Measurements from ENCODE around the gene ATRN.
A peak's percentile ranks its signal among the peaks of the same experiment; 100 is the strongest.

The ATRN gene

DNA sequence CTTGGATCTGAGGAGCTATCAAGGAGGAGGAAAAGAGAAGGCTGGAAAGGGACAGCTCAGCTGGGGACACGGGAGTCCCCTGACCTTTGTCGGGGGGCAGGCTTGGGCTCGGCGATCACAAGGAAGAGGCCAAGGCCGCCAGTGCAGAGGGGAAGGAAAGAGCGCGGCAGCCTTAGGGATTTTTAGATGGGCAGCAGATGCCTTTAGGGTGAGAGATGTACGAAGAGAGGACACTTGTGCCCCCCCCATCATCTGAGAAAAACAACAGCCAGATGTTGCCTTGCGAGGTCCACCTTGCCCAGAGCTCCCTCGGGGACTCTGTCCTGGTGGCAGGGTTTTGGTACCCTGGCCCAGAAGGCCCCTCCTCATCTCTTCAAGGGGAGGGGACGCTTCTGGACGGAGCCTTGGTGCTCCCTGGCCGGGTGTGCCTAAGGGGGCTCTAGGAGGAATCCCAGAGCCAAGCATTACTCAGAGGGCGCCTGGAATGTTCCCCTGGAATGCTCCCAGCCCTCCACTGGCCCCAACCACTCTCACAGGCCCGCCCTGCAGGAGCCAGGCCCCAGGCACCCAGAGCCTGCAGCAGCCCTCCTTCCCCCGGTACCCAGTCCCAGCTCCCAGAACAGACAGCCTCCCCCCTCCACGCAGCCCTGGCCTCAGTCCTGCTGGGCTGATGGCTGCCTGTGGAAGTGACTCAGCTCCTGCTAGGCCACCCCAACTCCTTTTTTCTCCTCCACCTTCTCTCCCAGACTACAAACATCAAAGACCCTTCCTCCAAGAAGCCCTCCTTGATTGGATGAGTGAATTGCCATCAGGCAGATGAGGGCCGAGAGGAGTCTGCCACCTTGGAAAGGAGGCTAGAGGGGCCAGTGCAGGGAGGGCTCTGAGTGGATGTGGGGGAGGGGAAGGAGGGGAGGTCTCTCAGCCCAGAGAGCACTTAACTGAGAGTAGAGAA, 209.2 kb downstream of the ATRN start:
- TF ChIP-seq, protein P1, sequence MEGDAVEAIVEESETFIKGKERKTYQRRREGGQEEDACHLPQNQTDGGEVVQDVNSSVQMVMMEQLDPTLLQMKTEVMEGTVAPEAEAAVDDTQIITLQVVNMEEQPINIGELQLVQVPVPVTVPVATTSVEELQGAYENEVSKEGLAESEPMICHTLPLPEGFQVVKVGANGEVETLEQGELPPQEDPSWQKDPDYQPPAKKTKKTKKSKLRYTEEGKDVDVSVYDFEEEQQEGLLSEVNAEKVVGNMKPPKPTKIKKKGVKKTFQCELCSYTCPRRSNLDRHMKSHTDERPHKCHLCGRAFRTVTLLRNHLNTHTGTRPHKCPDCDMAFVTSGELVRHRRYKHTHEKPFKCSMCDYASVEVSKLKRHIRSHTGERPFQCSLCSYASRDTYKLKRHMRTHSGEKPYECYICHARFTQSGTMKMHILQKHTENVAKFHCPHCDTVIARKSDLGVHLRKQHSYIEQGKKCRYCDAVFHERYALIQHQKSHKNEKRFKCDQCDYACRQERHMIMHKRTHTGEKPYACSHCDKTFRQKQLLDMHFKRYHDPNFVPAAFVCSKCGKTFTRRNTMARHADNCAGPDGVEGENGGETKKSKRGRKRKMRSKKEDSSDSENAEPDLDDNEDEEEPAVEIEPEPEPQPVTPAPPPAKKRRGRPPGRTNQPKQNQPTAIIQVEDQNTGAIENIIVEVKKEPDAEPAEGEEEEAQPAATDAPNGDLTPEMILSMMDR (IDR thresholded peaks at IDR 0.05; ENCODE audit: low read depth, low read length), result no peak
- peak overlapping the region; percentile 71 for H3K4me3 ChIP-seq (ENCODE audit: low read depth, low read length)

DNA sequence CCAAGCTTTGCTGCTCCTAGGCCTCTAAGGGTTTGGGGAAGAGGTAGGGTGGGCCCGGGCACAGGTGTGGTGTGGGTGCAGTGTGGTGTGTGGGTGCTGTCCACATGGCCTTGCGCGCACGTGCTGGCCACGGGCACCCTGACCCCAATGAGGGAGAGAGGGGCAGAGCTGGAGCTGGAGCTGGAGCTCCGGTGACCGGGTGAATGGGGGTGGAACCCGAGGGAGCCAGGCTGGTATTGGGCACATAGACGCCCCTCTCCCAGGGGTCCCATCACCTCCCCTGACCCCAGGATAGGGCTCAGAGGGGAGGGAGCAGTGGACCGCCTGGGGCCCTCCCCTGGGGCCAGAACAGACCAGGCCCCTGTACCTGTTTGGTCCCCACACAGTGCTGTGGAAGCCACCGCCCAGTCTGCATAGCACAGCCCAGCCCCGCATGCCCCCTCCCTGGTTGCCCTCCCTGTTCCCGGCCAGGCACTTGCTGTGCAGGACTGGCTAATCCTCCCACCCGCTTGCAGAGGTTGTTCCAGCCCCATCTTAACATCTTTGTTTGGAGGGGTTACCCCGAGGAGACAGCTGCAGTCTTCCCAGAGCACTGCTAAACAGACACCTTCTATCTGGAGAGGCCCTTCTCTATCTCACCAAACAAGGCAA, 210.0 kb downstream of the ATRN start:
- TF ChIP-seq, protein P1 (IDR thresholded peaks at IDR 0.05; ENCODE audit: low read depth, low read length), result no peak
- peak overlapping the region; percentile 71 for H3K4me3 ChIP-seq (ENCODE audit: low read depth, low read length)

DNA sequence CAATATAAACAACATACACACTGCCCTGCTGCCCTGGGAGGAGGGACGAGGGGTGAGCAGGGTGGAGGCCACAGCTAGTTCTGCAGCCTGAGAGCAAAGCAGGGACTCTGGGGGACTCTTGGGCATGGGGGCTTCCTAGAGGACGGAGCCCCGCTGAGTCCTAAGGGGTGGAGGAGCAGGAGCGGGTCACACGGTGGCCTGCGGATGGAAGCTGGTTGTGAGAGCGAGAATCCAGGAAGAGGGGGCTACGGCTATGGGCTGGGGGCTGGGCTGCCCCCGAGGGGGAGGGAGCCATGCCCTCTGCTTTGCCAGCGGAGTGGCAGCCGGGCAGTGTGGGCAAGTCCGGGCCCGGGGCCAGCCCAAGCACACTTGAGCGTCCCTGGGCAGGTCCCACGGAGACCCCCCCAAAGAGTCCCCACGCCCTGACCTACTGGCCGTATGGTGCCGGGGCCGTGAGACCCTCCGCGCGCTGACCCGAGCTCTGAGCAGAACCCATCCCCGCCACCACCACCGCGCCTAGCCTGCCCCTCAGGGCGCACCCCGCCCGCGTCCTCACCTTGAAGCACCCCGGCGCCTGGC, 210.6 kb downstream of the ATRN start:
- H3K4me3 ChIP-seq (ENCODE audit: low read depth, low read length), result peak overlapping the region; percentile 71
- TF ChIP-seq, protein P1 (IDR thresholded peaks at IDR 0.05; ENCODE audit: low read depth, low read length), result no peak

DNA sequence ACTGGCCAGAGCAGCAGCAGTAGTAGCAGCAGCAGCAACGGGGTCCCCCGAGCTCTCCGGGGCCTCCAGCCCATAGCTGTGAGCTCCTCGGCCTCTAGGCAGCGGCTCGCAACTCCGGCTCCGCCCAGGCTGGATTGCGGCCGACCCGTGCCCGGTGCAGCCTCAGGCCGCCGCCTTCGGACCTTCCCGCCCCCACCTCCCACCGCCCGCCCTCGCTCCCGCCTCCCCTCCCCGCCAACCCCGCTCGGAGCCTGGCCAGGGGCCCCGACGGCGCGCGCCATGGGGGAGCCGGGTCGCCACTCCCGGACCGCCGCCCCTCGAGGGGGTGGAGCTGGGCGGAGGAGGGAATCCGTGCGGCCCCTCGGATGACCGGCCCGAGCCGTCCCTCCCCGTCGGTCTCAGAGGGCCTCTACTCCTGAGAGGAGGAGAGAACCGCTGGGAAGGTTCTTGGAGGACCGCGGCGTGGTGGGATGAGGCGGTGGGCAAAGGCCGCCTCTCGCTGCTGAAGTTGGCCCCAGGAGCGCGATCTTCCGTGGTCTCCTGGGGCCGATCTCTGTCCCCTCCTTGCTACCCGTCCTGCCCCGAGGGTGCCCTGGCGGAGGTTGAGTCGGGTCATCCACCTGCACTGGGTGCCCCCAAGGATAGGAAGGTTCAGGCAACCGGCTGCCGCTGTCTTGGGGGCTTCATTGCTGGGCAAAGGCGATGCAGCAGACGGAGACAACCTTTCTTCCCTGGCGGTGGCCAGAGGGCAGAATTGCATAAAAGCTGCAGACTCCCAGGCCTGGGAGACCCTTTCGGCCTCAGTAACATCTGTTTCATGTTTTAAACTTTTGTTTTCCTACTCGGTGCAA, 211.3 kb downstream of the ATRN start, which contains the start of gene ADAM33:
TSS of gene ADAM33 (minus strand) at position 80 of the 851 bp plus-strand sequence. CDS start at position 74, 6 bp downstream.
- TF ChIP-seq, protein P1 (IDR thresholded peaks at IDR 0.05; ENCODE audit: low read depth, low read length), result no peak

DNA sequence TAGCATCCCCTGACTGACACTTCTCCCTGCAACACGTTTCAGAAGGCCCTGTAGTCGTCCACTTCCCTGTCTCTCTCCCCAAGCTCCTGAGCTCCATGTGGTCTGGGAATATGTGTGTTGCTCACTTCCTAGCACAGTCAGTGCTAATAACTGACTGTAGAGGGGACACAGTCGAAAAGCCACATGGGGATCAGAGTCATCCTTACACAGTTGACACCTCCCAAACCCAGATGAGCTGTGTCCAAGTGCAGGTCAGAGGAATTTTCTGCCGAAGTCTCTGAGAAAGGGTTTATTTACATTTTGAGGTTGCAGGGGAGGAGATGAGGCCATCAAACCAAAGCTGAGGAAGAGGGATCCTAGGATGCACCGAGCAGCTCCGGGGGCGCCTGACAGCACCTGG, 214.5 kb downstream of the ATRN start:
- TF ChIP-seq, protein P1 (IDR thresholded peaks at IDR 0.05; ENCODE audit: low read depth, low read length), result no peak
- no peak overlapping the region for H3K4me3 ChIP-seq (ENCODE audit: low read depth, low read length)

More for the DNA sequence above, 211.3 kb downstream of the ATRN start, which contains the start of gene ADAM33:
- H3K4me3 ChIP-seq (ENCODE audit: low read depth, low read length), result peak within 1 kb of the TSS; percentile 71

DNA sequence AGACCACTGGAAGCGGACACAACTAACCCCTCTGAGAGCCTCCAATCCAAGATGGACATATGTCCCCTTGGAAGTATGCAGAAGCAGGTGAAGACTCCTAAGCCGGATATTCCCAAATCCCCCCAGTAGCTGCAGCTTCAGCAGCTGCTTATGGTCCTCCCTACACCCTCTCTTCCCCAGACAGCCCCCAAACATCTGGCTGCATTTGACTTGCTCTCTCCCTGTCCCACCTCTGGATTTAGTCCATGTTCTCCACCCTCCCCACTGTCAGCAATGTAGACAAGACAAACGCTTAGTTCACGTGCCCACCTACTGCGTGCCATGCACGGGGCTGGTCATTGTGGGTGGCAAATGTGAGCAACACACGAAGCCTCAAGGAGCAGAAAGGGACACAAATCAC, 215.6 kb downstream of the ATRN start:
- TF ChIP-seq, protein P1 (IDR thresholded peaks at IDR 0.05; ENCODE audit: low read depth, low read length), result no peak
- H3K4me3 ChIP-seq (ENCODE audit: low read depth, low read length), result no peak overlapping the region
